Measurements from ENCODE around the gene CBFB. TPM values are rescaled to one million over a fixed set of nuclear protein-coding genes. Genes with fewer than 3 reads are reported as not detected.

Gene CBFB
- total and polyA plus RNA-seq, 9 of the 15 experiments (the other 6 are each of a cell fraction or from before 2014, with no cell fraction given) = 22.0 to 112 (median 66.5) TPM

DNA sequence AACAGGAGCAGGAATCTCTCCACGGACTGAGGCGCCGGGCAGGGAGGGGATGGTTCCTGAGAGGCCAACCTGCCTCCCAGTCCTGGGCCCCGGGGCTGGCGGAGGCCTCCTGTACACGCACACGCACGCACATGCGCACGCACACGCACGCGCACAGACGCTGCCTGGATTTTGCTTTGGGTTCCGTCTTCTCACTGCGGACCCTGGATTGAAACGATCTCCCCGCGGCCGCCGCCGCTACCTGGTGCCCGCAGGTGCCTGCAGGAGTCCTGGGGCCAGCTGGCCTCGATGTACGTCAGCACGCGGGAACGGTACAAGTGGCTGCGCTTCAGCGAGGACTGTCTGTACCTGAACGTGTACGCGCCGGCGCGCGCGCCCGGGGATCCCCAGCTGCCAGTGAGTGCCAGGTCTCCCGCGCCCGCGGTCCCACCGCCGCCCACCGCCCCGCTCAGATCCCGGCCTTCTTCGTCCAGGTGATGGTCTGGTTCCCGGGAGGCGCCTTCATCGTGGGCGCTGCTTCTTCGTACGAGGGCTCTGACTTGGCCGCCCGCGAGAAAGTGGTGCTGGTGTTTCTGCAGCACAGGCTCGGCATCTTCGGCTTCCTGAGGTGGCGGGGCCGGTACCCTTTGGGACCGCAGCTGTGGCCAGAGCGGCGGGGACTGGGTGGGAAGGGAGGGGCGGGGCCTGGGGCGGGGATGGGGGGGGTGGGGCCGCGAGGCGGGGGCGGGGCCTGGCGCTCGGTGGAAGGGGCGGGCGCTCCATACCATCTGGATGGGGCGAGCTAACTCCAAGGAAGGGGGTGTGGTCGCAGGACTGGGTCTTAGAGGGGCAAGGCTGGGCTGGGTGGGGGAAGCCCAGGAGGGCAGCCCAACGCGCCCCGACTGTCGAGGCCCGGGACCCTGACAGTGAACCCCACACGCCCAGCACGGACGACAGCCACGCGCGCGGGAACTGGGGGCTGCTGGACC lies 28.3 kb upstream of the CBFB start (continued):
- no peak for TF ChIP-seq FOXP1 (CRISPR knock-in tag; IDR thresholded peaks at IDR 0.05)

DNA sequence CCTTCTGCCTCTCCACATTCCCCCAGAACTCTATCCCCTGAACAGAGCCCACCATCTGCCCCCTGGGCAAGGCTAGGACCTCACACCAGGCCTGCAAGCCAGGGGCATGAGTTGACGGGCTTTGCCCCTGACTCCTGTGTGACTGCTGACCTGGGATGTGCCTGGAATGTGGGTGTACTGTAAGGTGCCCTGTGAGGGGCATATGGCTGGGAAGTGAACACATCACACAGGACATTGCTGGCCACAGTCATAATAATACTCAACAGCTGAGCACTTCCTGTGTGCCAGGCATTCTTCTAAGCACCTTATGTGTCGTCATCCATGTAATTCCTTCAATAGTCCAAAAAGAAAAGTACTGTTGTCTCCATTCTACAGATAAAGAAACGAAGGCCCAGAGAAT lies 27.2 kb upstream of the CBFB start:
- no peak for ATAC-seq
- H3K79me2 ChIP-seq (ENCODE audit: control insufficient read depth, insufficient read depth, low read length) = no peaks in the 10 kb centered on the region
- no peak for DNase-seq (ENCODE audit: extremely low read depth in 1 of 4, low spot score in 3 of 4)
- intact Hi-C loops (cut with micrococcal nuclease) = no loop called here
- H3K9me1 ChIP-seq (ENCODE audit: control insufficient read depth, insufficient read depth, low read length) = no peaks in the 10 kb centered on the region
- no peaks in the 10 kb centered on the region for H3K9me3 ChIP-seq (replicated peaks; ENCODE audit: control insufficient read depth, insufficient read depth, low read depth, low read length)
- in situ Hi-C loops (cut with MboI) = no loop called here
- no peaks in the 10 kb centered on the region for H3K36me3 ChIP-seq (ENCODE audit: control insufficient read depth, insufficient read depth, low read length)
- FAIRE-seq = no peak
- no peak overlapping the region for H3K4me3 ChIP-seq
- H4K20me1 ChIP-seq (replicated peaks; ENCODE audit: control insufficient read depth, insufficient read depth, low read length) = no peaks in the 10 kb centered on the region; the same call in 1 of the 2 replicates
- 0 out of 4 replicates have a peak overlapping the region, but pooled peaks of 1 of the 2 experiments have one; percentile 6 for H3K9ac ChIP-seq (ENCODE audit: insufficient read depth in 1 of 2, low read depth in 2 of 2, low read length in 2 of 2)
- ChIA-PET POLR2A (interaction anchor here (1.0 to 1.2 kb wide), 2 partner anchors 10 to 11 kb away, joined by 3 read pairs; no protein-coding TSS in a partner anchor), CTCF (ENCODE audit: low intra/inter-chr PET ratio) (interaction anchor here (0.6 kb wide), 1 partner anchor 110 kb away, joined by 3 read pairs; no protein-coding TSS in a partner anchor)
- H3K27me3 ChIP-seq (ENCODE audit: control insufficient read depth in 2 of 2, insufficient read depth in 2 of 2, low read length in 2 of 2) = peaks cover 4 to 44% of the 10 kb centered on the region in 2 experiments; a peak in 4 of 5 replicates
- H3K27ac ChIP-seq (ENCODE audit: extremely low read depth, low read depth, low read length) = no peak overlapping the region
- WGBS (ENCODE audit: insufficient coverage, low coverage, missing lambda C conversion rate) = 23% methylated on average over 3 of the region's 3 CpGs
- H2AFZ ChIP-seq (ENCODE audit: low read depth, low read length) = no peak overlapping the region
- no peak overlapping the region for H3K4me2 ChIP-seq (ENCODE audit: insufficient read depth, low read length)
- no TSS peak for BruUV-seq (replicated peaks)
- peaks cover 0 to 16% of the 10 kb centered on the region in 2 experiments; a peak in 3 of 5 replicates for H3K4me1 ChIP-seq (replicated peaks in 1 of 2; ENCODE audit: control insufficient read depth in 2 of 2, insufficient read depth in 2 of 2, low read length in 2 of 2)
- TF ChIP-seq MTA3 (IDR thresholded peaks at IDR 0.05; ENCODE audit: borderline replicate concordance) (no peak), KDM2B (CRISPR knock-in tag; IDR thresholded peaks at IDR 0.05) (no peak), ATF7 (IDR thresholded peaks at IDR 0.05) (no peak), PURB (CRISPR knock-in tag; IDR thresholded peaks at IDR 0.05; ENCODE audit: low read depth) (no peak), PHF20 (IDR thresholded peaks at IDR 0.05; ENCODE audit: partially characterized antibody) (no peak), ZNF778 (CRISPR knock-in tag; IDR thresholded peaks at IDR 0.05) (no peak), ZNF507 (tag; conservative IDR thresholded peaks at IDR 0.05) (no peak), POLR3A (IDR thresholded peaks at IDR 0.05; ENCODE audit: borderline replicate concordance, extremely low read depth, insufficient read depth, insufficient read length) (no peak), HOXB6 (CRISPR knock-in tag; IDR thresholded peaks at IDR 0.05; ENCODE audit: borderline replicate concordance) (no peak)
- TF ChIP-seq, protein P1, sequence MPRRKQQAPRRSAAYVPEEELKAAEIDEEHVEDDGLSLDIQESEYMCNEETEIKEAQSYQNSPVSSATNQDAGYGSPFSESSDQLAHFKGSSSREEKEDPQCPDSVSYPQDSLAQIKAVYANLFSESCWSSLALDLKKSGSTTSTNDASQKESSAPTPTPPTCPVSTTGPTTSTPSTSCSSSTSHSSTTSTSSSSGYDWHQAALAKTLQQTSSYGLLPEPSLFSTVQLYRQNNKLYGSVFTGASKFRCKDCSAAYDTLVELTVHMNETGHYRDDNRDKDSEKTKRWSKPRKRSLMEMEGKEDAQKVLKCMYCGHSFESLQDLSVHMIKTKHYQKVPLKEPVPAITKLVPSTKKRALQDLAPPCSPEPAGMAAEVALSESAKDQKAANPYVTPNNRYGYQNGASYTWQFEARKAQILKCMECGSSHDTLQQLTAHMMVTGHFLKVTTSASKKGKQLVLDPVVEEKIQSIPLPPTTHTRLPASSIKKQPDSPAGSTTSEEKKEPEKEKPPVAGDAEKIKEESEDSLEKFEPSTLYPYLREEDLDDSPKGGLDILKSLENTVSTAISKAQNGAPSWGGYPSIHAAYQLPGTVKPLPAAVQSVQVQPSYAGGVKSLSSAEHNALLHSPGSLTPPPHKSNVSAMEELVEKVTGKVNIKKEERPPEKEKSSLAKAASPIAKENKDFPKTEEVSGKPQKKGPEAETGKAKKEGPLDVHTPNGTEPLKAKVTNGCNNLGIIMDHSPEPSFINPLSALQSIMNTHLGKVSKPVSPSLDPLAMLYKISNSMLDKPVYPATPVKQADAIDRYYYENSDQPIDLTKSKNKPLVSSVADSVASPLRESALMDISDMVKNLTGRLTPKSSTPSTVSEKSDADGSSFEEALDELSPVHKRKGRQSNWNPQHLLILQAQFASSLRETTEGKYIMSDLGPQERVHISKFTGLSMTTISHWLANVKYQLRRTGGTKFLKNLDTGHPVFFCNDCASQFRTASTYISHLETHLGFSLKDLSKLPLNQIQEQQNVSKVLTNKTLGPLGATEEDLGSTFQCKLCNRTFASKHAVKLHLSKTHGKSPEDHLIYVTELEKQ (CRISPR knock-in tag; IDR thresholded peaks at IDR 0.05) = no peak
- TF ChIP-seq, protein P2, sequence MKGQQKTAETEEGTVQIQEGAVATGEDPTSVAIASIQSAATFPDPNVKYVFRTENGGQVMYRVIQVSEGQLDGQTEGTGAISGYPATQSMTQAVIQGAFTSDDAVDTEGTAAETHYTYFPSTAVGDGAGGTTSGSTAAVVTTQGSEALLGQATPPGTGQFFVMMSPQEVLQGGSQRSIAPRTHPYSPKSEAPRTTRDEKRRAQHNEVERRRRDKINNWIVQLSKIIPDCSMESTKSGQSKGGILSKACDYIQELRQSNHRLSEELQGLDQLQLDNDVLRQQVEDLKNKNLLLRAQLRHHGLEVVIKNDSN (CRISPR knock-in tag; IDR thresholded peaks at IDR 0.05) = no peak
